HUES6 (cell line): ENCODE data around the gene POLD3.

Source experiments
- H3K27ac ChIP-seq: 2 replicates; pipeline ENCODE4 v1.7.0; 2013; ENCODE audit warnings: low read depth, mild to moderate bottlenecking, low read length, inconsistent platforms
- H3K27me3 ChIP-seq: 2 replicates; pipeline ENCODE4 v1.6.1; 2013; ENCODE audit warnings: low read length; ENCODE audit not compliant: control insufficient read depth, insufficient read depth
- H3K36me3 ChIP-seq: 2 replicates; pipeline ENCODE4 v1.6.1; 2013; ENCODE audit warnings: low read length; ENCODE audit not compliant: control insufficient read depth, insufficient read depth
- H3K4me1 ChIP-seq: 2 replicates; pipeline ENCODE4 v1.6.1; 2013; ENCODE audit warnings: low read length; ENCODE audit not compliant: control insufficient read depth, insufficient read depth
- H3K4me3 ChIP-seq: 2 replicates; pipeline ENCODE4 v1.5.1; 2013; ENCODE audit warnings: low read depth, low read length
- H3K9ac ChIP-seq: one replicate; pipeline ENCODE4 v1.6.1; 2013; ENCODE audit warnings: mild to moderate bottlenecking, low read length
- H3K9me3 ChIP-seq: 2 replicates; pipeline ENCODE4 v1.6.1; 2013; ENCODE audit warnings: low read depth, low read length; ENCODE audit not compliant: control insufficient read depth, insufficient read depth

The POLD3 gene

GRCh38 chr11:74615311-74615710 is 22.9 kb downstream of the POLD3 start:
- Histone ChIP-seq H3K4me3 (no peak overlapping the region), H3K4me1 (no peaks in the 10 kb centered on the region), H3K36me3 (peaks cover 75% of the 10 kb centered on the region), H3K9ac (no peak overlapping the region), H3K27me3 (no peaks in the 10 kb centered on the region), H3K9me3 (no peaks in the 10 kb centered on the region), H3K27ac (no peak overlapping the region)

GRCh38 chr11:74615988-74616387 is 23.6 kb downstream of the POLD3 start:
- Histone ChIP-seq H3K9me3 (no peaks in the 10 kb centered on the region), H3K27me3 (no peaks in the 10 kb centered on the region), H3K4me1 (no peaks in the 10 kb centered on the region), H3K9ac (no peak overlapping the region), H3K27ac (no peak overlapping the region), H3K36me3 (peaks cover 78% of the 10 kb centered on the region), H3K4me3 (no peak overlapping the region)

GRCh38 chr11:74620531-74620930 is 28.1 kb downstream of the POLD3 start:
- no peaks in the 10 kb centered on the region for H3K4me1 ChIP-seq
- no peaks in the 10 kb centered on the region for H3K27me3 ChIP-seq
- H3K4me3 ChIP-seq = no peak overlapping the region
- H3K9ac ChIP-seq = no peak overlapping the region
- H3K36me3 ChIP-seq = peaks cover 50% of the 10 kb centered on the region
- H3K9me3 ChIP-seq = no peaks in the 10 kb centered on the region
- H3K27ac ChIP-seq = no peak overlapping the region

GRCh38 chr11:74626130-74626529 is 33.7 kb downstream of the POLD3 start:
- Histone ChIP-seq H3K9ac (no peak overlapping the region), H3K9me3 (no peaks in the 10 kb centered on the region), H3K27ac (no peak overlapping the region), H3K27me3 (no peaks in the 10 kb centered on the region), H3K36me3 (peaks cover 44% of the 10 kb centered on the region), H3K4me3 (no peak overlapping the region), H3K4me1 (no peaks in the 10 kb centered on the region)

GRCh38 chr11:74626604-74627003 is 34.2 kb downstream of the POLD3 start:
- Histone ChIP-seq H3K36me3 (peaks cover 41% of the 10 kb centered on the region), H3K9me3 (no peaks in the 10 kb centered on the region), H3K27ac (no peak overlapping the region)

GRCh38 chr11:74627381-74627780 is 35.0 kb downstream of the POLD3 start:
- Histone ChIP-seq H3K36me3 (peaks cover 44% of the 10 kb centered on the region), H3K27me3 (no peaks in the 10 kb centered on the region), H3K9ac (no peak overlapping the region), H3K4me1 (no peaks in the 10 kb centered on the region), H3K4me3 (no peak overlapping the region), H3K9me3 (no peaks in the 10 kb centered on the region), H3K27ac (no peak overlapping the region)

More at GRCh38 chr11:74626604-74627003, 34.2 kb downstream of the POLD3 start:
- Histone ChIP-seq H3K4me1 (no peaks in the 10 kb centered on the region), H3K9ac (no peak overlapping the region), H3K4me3 (no peak overlapping the region), H3K27me3 (no peaks in the 10 kb centered on the region)

- Histone ChIP-seq H3K4me1 (no peaks in the 10 kb centered on the region), H3K27ac (no peak overlapping the region), H3K4me3 (no peak overlapping the region), H3K36me3 (peaks cover 61% of the 10 kb centered on the region), H3K27me3 (no peaks in the 10 kb centered on the region), H3K9ac (no peak overlapping the region), H3K9me3 (no peaks in the 10 kb centered on the region)
Observed at GRCh38 chr11:74630043-74630442, 37.7 kb downstream of the POLD3 start.

- H3K9ac ChIP-seq = no peak overlapping the region
- no peaks in the 10 kb centered on the region for H3K9me3 ChIP-seq
- H3K36me3 ChIP-seq = peaks cover 63% of the 10 kb centered on the region
- no peaks in the 10 kb centered on the region for H3K27me3 ChIP-seq
- no peak overlapping the region for H3K4me3 ChIP-seq
- H3K27ac ChIP-seq = no peak overlapping the region
- no peaks in the 10 kb centered on the region for H3K4me1 ChIP-seq
Observed at GRCh38 chr11:74633406-74634393, 41.3 kb downstream of the POLD3 start.

- H3K9ac ChIP-seq = no peak overlapping the region
- H3K4me3 ChIP-seq = no peak overlapping the region
- H3K27ac ChIP-seq = no peak overlapping the region
- peaks cover 54% of the 10 kb centered on the region for H3K36me3 ChIP-seq
- no peaks in the 10 kb centered on the region for H3K27me3 ChIP-seq
- no peaks in the 10 kb centered on the region for H3K4me1 ChIP-seq
- no peaks in the 10 kb centered on the region for H3K9me3 ChIP-seq
Observed at GRCh38 chr11:74634537-74634936, 42.2 kb downstream of the POLD3 start.

- Histone ChIP-seq H3K27me3 (no peaks in the 10 kb centered on the region), H3K9me3 (no peaks in the 10 kb centered on the region), H3K9ac (no peak overlapping the region), H3K4me1 (no peaks in the 10 kb centered on the region), H3K27ac (no peak overlapping the region), H3K4me3 (no peak overlapping the region), H3K36me3 (peaks cover 64% of the 10 kb centered on the region)
Observed at GRCh38 chr11:74636630-74637184, 44.3 kb downstream of the POLD3 start.

GRCh38 chr11:74637700-74638099 is 45.3 kb downstream of the POLD3 start:
- H3K36me3 ChIP-seq = peaks cover 65% of the 10 kb centered on the region
- no peak overlapping the region for H3K27ac ChIP-seq
- no peaks in the 10 kb centered on the region for H3K4me1 ChIP-seq
- H3K27me3 ChIP-seq = no peaks in the 10 kb centered on the region
- H3K9ac ChIP-seq = no peak overlapping the region
- H3K4me3 ChIP-seq = no peak overlapping the region
- H3K9me3 ChIP-seq = no peaks in the 10 kb centered on the region
